ENCODE results near the gene CTU2. TPM values are rescaled to one million over a fixed set of nuclear protein-coding genes. Genes with fewer than 3 reads are reported as not detected.

Gene CTU2
- total RNA-seq = 10 to 100 TPM in 1 of 2 donors, 1 to 10 TPM in 1; 5.7 to 10.2 TPM

DNA sequence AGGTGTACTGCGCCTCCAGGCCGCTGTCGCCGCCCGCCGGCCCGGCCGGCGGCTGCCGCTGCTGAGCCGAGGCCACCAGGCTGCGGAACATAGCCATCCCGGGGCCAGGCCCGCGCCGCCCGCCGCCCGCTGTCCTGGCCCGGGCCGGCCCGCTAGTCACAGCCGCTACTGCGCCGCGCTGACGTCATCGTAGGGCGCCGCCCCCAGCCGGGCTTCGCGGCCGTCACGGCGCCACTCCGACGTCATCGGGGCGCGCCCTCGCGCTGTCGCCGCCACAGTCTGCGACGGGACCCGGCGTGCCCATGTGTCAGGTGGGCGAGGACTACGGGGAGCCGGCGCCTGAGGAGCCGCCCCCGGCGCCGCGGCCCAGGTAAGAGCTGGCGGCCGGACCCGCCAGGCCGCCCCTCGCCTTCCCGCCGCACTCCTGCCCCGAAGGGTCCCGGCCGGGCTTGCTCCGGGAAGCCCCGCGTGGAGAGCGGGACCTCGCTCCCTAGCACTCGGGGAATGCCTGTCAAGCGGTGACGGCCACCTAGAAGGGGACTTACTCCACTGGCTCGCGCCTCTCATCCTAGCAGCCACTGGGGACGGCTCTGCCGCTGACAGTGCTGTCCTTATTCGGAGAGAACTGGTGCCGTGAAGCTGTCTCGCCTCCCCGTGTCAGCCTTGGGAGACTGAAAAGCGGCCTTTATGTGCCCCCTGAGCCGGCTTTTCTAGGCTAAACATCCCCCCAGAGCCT, at the start of gene CTU2, which contains the start of gene RNF166:
CTU2 (plus strand) TSS at position 275 of the 736 bp plus-strand sequence; CDS start at position 303, 28 bp downstream.
RNF166 (minus strand) TSS at position 180 of the 736 bp plus-strand sequence; CDS start at position 97, 83 bp downstream.
- ATAC-seq (peak; percentile 93), DNase-seq (peak; percentile 90 to 92 (median 92))
- Histone ChIP-seq H3K4me1 (peaks cover 31% of the 10 kb centered on the region), H3K9me3 (no peaks in the 10 kb centered on the region), H3K27me3 (no peaks in the 10 kb centered on the region), H3K4me3 (peak within 1 kb of the TSS; percentile 56 to 96), H3K36me3 (replicated peaks in 1 of 2; ENCODE audit: insufficient read depth in 1 of 2, low read depth in 2 of 2) (no peaks in the 10 kb centered on the region), H3K27ac (peak within 1 kb of the TSS; percentile 42 to 89 (median 64))
- TF ChIP-seq CTCF (IDR thresholded peaks at IDR 0.05) (peak in 2 of 7 experiments; percentile 23 to 37), POLR2A (IDR thresholded peaks at IDR 0.05) (peak; percentile 23 to 60 (median 45))
- WGBS, 2 donors = 0% methylated on average over 7 to 83 of the region's 86 CpGs
- intact Hi-C loops (cut with DNase I) = no loop called here

- intact Hi-C loops (cut with DNase I) = no loop called here
- 86 to 95% methylated on average over 7 to 19 of the region's 19 CpGs for WGBS, 2 donors
- Histone ChIP-seq H3K4me3 (no peak overlapping the region), H3K9me3 (no peaks in the 10 kb centered on the region), H3K36me3 (replicated peaks in 1 of 2; ENCODE audit: insufficient read depth in 1 of 2, low read depth in 2 of 2) (no peaks in the 10 kb centered on the region), H3K27me3 (no peaks in the 10 kb centered on the region), H3K27ac (no peak overlapping the region), H3K4me1 (no peaks in the 10 kb centered on the region)
- no peak for ATAC-seq
- DNase-seq = no peak
- no peak for TF ChIP-seq CTCF (IDR thresholded peaks at IDR 0.05)
- TF ChIP-seq POLR2A (IDR thresholded peaks at IDR 0.05) = no peak
These were observed 48.9 kb upstream of the CTU2 start for GRCh38 chr16:88657371-88657770.

DNA sequence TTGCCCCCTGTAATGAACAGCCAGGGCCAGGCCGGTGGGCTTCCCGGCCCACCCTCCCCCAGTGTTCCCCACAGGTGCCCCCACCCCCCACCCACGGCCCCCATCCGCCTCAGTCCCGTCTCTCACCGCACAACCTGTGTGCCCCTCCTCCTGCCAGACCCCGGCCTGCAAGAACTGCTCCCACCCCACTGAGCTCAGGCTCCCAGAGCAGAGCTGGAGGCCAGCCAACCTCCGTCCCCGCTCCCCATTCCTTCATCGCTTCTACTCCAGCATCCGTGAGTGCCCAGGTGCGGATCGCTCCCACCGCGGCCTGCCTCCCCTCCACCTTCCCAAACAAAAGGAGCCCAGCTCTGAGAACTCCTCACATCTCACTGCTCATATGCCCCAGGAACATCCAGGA, 47.6 kb upstream of the CTU2 start:
- WGBS, 2 donors = 84 to 94% methylated on average over 12 to 15 of the region's 15 CpGs

GRCh38 chr16:88659160-88659559, 47.1 kb upstream of the CTU2 start:
- intact Hi-C loops (cut with DNase I) = no loop called here
- Histone ChIP-seq H3K4me3 (no peak overlapping the region), H3K9me3 (no peaks in the 10 kb centered on the region), H3K4me1 (peaks cover 6% of the 10 kb centered on the region), H3K36me3 (replicated peaks in 1 of 2; ENCODE audit: insufficient read depth in 1 of 2, low read depth in 2 of 2) (no peaks in the 10 kb centered on the region), H3K27me3 (no peaks in the 10 kb centered on the region), H3K27ac (no peak overlapping the region)
- 88 to 90% methylated on average over 10 to 24 of the region's 25 CpGs for WGBS, 2 donors
- ATAC-seq = no peak
- TF ChIP-seq CTCF (IDR thresholded peaks at IDR 0.05) = no peak
- TF ChIP-seq POLR2A (IDR thresholded peaks at IDR 0.05) = no peak
- no peak for DNase-seq

More for the DNA sequence above, 47.6 kb upstream of the CTU2 start:
- Histone ChIP-seq H3K27me3 (no peaks in the 10 kb centered on the region), H3K4me1 (peaks cover 1% of the 10 kb centered on the region), H3K9me3 (no peaks in the 10 kb centered on the region), H3K36me3 (replicated peaks in 1 of 2; ENCODE audit: insufficient read depth in 1 of 2, low read depth in 2 of 2) (no peaks in the 10 kb centered on the region), H3K4me3 (no peak overlapping the region), H3K27ac (no peak overlapping the region)
- DNase-seq (no peak), ATAC-seq (no peak)
- TF ChIP-seq CTCF (IDR thresholded peaks at IDR 0.05) (no peak), POLR2A (IDR thresholded peaks at IDR 0.05) (no peak)
- intact Hi-C loops (cut with DNase I) = no loop called here
